B cell (primary cell): Measurements from ENCODE around the gene DNAJC25. TPM values are rescaled to one million over a fixed set of nuclear protein-coding genes. Genes with fewer than 3 reads are reported as not detected.

Experiments used
- ATAC-seq: fragments of 200-7000 bp; cut with Tn5 transposase; one replicate; pipeline ENCODE4 v1.10.0; 2021; ENCODE audit warnings: low read depth, mild to moderate bottlenecking, moderate number of reproducible peaks, moderate library complexity
- CTCF ChIA-PET: fragments of 350-600 bp; sonication (Branson Sonifier 250); formaldehyde crosslinking; loops from one replicate; lab custom pipeline; 2021; ENCODE audit warnings: antibody characterized with exemption, inconsistent platforms; lab: Charles Lee
- POLR2A ChIA-PET: fragments of 350-600 bp; sonication (Branson Sonifier 250); formaldehyde crosslinking; loops from one replicate; lab custom pipeline; 2021; ENCODE audit warnings: antibody characterized with exemption; lab: Charles Lee
- DNase-seq: peaks from one replicate; pipeline ENCODE4 v3.0.0; 2013
- H2AFZ ChIP-seq: 2 replicates; pipeline ENCODE4 v1.6.1; 2012; ENCODE audit warnings: mild to moderate bottlenecking, low read depth, low read length; ENCODE audit not compliant: insufficient read depth, poor library complexity, severe bottlenecking
- H3K27ac ChIP-seq, 2 donors: 1 replicate in 1 of 2; 2 replicates in 1 of 2; pipeline ENCODE4 v1.5.1; 2012 to 2013; ENCODE audit warnings: low read length in 2 of 2, mild to moderate bottlenecking in 2 of 2, moderate library complexity in 1 of 2
- H3K27me3 ChIP-seq, 4 experiments: fragments of 200-600 bp in 1 of 4; sonication (generic) in 1 of 4; replicated peaks in 1 of 4; 1 replicate in 2 of 4; 2 replicates in 2 of 4; pipeline versions ENCODE4 v1.6.1 to v1.7.0; 2013 to 2016; ENCODE audit warnings: low read length in 3 of 4, mild to moderate bottlenecking in 2 of 4, mixed read lengths in 1 of 4, moderate library complexity in 1 of 4; ENCODE audit not compliant: insufficient read depth in 4 of 4, control insufficient read depth in 3 of 4; ENCODE audit errors: control extremely low read depth in 1 of 4
- H3K36me3 ChIP-seq, 2 experiments: replicated peaks in 1 of 2; 1 replicate in 1 of 2; 2 replicates in 1 of 2; pipeline versions ENCODE4 v1.6.1 to v1.7.1; 2013; ENCODE audit warnings: low read length in 1 of 2; ENCODE audit not compliant: insufficient read depth in 2 of 2, control insufficient read depth in 1 of 2; ENCODE audit errors: control extremely low read depth in 1 of 2, extremely low read depth in 1 of 2
- H3K4me1 ChIP-seq, 2 donors: fragments of 200-600 bp in 1 of 2; sonication (generic) in 1 of 2; 1 replicate in 1 of 2; 2 replicates in 1 of 2; pipeline versions ENCODE4 v1.5.1 to v1.6.1; 2013 to 2017; ENCODE audit warnings: low read length in 2 of 2; ENCODE audit not compliant: control insufficient read depth in 2 of 2, insufficient read depth in 2 of 2
- H3K4me2 ChIP-seq: replicated peaks from 2 replicates; pipeline ENCODE3; 2012; ENCODE audit warnings: mild to moderate bottlenecking, low read depth, low read length; ENCODE audit not compliant: poor library complexity, severe bottlenecking
- H3K4me3 ChIP-seq, 5 experiments: fragments of 200-600 bp in 1 of 5; sonication (generic) in 1 of 5; 1 replicate in 3 of 5; 2 replicates in 2 of 5; pipeline versions ENCODE4 v1.5.1 to v1.7.0; 2011 to 2016; ENCODE audit warnings: low read length in 4 of 5, mild to moderate bottlenecking in 4 of 5, low read depth in 2 of 5, control low read depth in 1 of 5, moderate library complexity in 1 of 5; ENCODE audit not compliant: insufficient read depth in 1 of 5; ENCODE audit errors: control extremely low read depth in 1 of 5, extremely low read depth in 1 of 5
- H3K79me2 ChIP-seq: fragments of 200-600 bp; sonication (generic); one replicate; pipeline ENCODE4 v1.6.0; 2016; ENCODE audit warnings: low read length; ENCODE audit not compliant: control insufficient read depth, insufficient read depth
- H3K9ac ChIP-seq: fragments of 200-600 bp; sonication (generic); 2 replicates; pipeline ENCODE4 v1.6.1; 2017; ENCODE audit warnings: mild to moderate bottlenecking, low read length, moderate library complexity
- H3K9me3 ChIP-seq, 3 donors: one replicate each; pipeline versions ENCODE4 v1.6.1 to v1.7.1; 2013; ENCODE audit warnings: low read length in 2 of 3; ENCODE audit not compliant: control insufficient read depth in 2 of 3, insufficient read depth in 1 of 3; ENCODE audit errors: control extremely low read depth in 1 of 3
- H4K20me1 ChIP-seq: 2 replicates; pipeline ENCODE4 v1.6.0; 2012; ENCODE audit warnings: mild to moderate bottlenecking, low read length; ENCODE audit not compliant: insufficient read depth, control insufficient read depth, poor library complexity, severe bottlenecking
- H3K27ac Mint-ChIP-seq: one replicate; pipeline ENCODE4 v1.8.0; 2021; ENCODE audit warnings: mixed read lengths
- H3K27me3 Mint-ChIP-seq: one replicate; pipeline ENCODE4 v1.8.0; 2021; ENCODE audit warnings: mixed read lengths
- H3K4me1 Mint-ChIP-seq: one replicate; pipeline ENCODE4 v1.8.0; 2021; ENCODE audit warnings: mixed read lengths
- H3K4me3 Mint-ChIP-seq: one replicate; pipeline ENCODE4 v1.8.0; 2021; ENCODE audit warnings: mixed read lengths
- H3K9me3 Mint-ChIP-seq: one replicate; pipeline ENCODE4 v1.8.0; 2022; ENCODE audit warnings: mixed read lengths; ENCODE audit not compliant: insufficient read depth
- CTCF ChIP-seq: fragments of 200-600 bp; IDR thresholded peaks from one replicate; pipeline ENCODE4 v1.8.0; 2022; ENCODE audit warnings: antibody characterized with exemption, mild to moderate bottlenecking
- EZH2 ChIP-seq: IDR thresholded peaks from 2 replicates; pipeline ENCODE4 v1.6.1; 2012; ENCODE audit warnings: borderline replicate concordance, low read depth, mild to moderate bottlenecking, moderate library complexity, low read length; ENCODE audit not compliant: insufficient read depth, poor library complexity, severe bottlenecking
- WGBS: methylation state at CpG from one replicate; pipeline ENCODE4 v1.1.5; 2013; ENCODE audit warnings: missing lambda C conversion rate; ENCODE audit not compliant: insufficient coverage; 5-methylcytosine and 5-hydroxymethylcytosine counted together
- intact Hi-C: fragments of 100-400 bp; cut with micrococcal nuclease; formaldehyde crosslinking; loops from one replicate; pipeline ENCODE4 v1.10.0; 2022
- polyA plus RNA-seq: library from polyadenylated mRNA; depleted of rRNA; stranded (reverse); fragments of >200 nt; gene quantifications from 2 replicates; pipeline ENCODE4 v1.2.3, GENCODE V29; 2012
- total RNA-seq, 2 donors: library from RNA; stranded (reverse); fragments of 120-200 nt in 1 of 2; gene quantifications; 1 replicate in 1 of 2; 2 replicates in 1 of 2; pipeline versions ENCODE4 v1.2.3 to v1.2.4, GENCODE V29; 2013 to 2022

Gene DNAJC25
- total and polyA plus RNA-seq, 2 donors (not counting 1 experiment from before 2014, with no cell fraction given) = 3.1 to 4.1 TPM

- no peak overlapping the region for H2AFZ ChIP-seq
- no peaks in the 10 kb centered on the region for H3K9me3 ChIP-seq
- ChIA-PET CTCF (no interaction called here), POLR2A (no interaction called here)
- no peak overlapping the region for H3K4me2 ChIP-seq
- no peaks in the 10 kb centered on the region for H3K4me1 ChIP-seq
- no peak overlapping the region for H3K9ac ChIP-seq
- no peaks in the 10 kb centered on the region for H4K20me1 ChIP-seq
- H3K4me3 Mint-ChIP-seq = no peak overlapping the region
- peaks cover 0 to 7% of the 10 kb centered on the region in 2 experiments for H3K36me3 ChIP-seq
- intact Hi-C loops = no loop called here
- no peak overlapping the region for H3K27ac ChIP-seq
- DNase-seq (no peak), ATAC-seq (no peak)
- 93% methylated on average over 5 of the region's 5 CpGs for WGBS
- H3K4me1 Mint-ChIP-seq = no peaks in the 10 kb centered on the region
- TF ChIP-seq CTCF (no peak), EZH2 (no peak)
- no peaks in the 10 kb centered on the region for H3K27me3 ChIP-seq
- no peak overlapping the region for H3K27ac Mint-ChIP-seq
- H3K79me2 ChIP-seq = no peaks in the 10 kb centered on the region
- no peaks in the 10 kb centered on the region for H3K9me3 Mint-ChIP-seq
- no peaks in the 10 kb centered on the region for H3K27me3 Mint-ChIP-seq
- no peak overlapping the region for H3K4me3 ChIP-seq
Observed at GRCh38 chr9:111678293-111678692, 47.2 kb downstream of the DNAJC25 start.

GRCh38 chr9:111679199-111679598 lies 48.1 kb downstream of the DNAJC25 start:
- ATAC-seq (no peak), DNase-seq (no peak)
- H3K4me3 ChIP-seq = no peak overlapping the region
- H3K27me3 ChIP-seq = no peaks in the 10 kb centered on the region
- no peak overlapping the region for H3K4me3 Mint-ChIP-seq
- no peak overlapping the region for H3K4me2 ChIP-seq
- CTCF ChIA-PET = no interaction called here
- H3K9me3 Mint-ChIP-seq = no peaks in the 10 kb centered on the region
- H3K79me2 ChIP-seq = no peaks in the 10 kb centered on the region
- no peaks in the 10 kb centered on the region for H4K20me1 ChIP-seq
- H3K27ac ChIP-seq = no peak overlapping the region
- intact Hi-C loops = no loop called here
- H3K9me3 ChIP-seq = no peaks in the 10 kb centered on the region
- no peak overlapping the region for H3K9ac ChIP-seq
- POLR2A ChIA-PET = no interaction called here
- no peak overlapping the region for H3K27ac Mint-ChIP-seq
- TF ChIP-seq CTCF = no peak
- no peak for TF ChIP-seq EZH2
- no peaks in the 10 kb centered on the region for H3K4me1 Mint-ChIP-seq
- no peaks in the 10 kb centered on the region for H3K27me3 Mint-ChIP-seq
- H2AFZ ChIP-seq = no peak overlapping the region
- WGBS = 97% methylated on average over 4 of the region's 6 CpGs
- no peaks in the 10 kb centered on the region for H3K4me1 ChIP-seq
- peaks cover 0 to 7% of the 10 kb centered on the region in 2 experiments for H3K36me3 ChIP-seq
